ENCODE data around the gene PRKCA. TPM values are rescaled to one million over a fixed set of nuclear protein-coding genes. Genes with fewer than 3 reads are reported as not detected.

PRKCA gene
- total RNA-seq, 1 donor from 2014 or later, result 29.0 TPM

GRCh38 chr17:66578781-66579489 lies 276.5 kb downstream of the PRKCA start:
- DNase-seq (no peak), ATAC-seq (no peak)
- no peak for TF ChIP-seq CTCF (IDR thresholded peaks at IDR 0.05)
- no peaks in the 10 kb centered on the region for H3K27me3 ChIP-seq (ENCODE audit: low read depth)
- peak overlapping the region; percentile 71 for H3K27ac ChIP-seq
- peaks cover 48% of the 10 kb centered on the region for H3K4me1 ChIP-seq
- no peak overlapping the region for H3K4me3 ChIP-seq
- H3K9me3 ChIP-seq, result no peaks in the 10 kb centered on the region
- intact Hi-C loops (cut with DNase I), result no loop called here
- no peaks in the 10 kb centered on the region for H3K36me3 ChIP-seq

DNA sequence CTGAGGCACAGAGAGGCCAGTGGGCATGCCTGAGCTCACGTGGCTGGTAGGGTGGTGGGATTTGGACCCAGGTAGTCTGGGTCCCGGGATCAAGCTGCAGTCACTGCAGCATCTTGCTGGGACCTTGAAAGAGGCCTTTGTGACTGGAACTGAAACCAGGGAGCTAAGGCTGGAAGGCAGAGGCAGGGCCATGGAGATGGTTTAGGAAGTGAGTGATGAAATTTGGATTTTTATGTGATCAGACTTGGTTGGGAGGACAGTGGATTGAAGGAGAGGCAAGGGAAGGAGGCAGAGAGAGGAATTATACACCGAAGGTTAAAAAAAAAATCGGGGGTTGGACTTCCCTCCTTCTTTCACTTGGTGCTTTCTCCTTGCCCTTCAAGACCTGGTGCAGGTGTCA lies 277.1 kb downstream of the PRKCA start:
- ATAC-seq (no peak), DNase-seq (no peak)
- no peaks in the 10 kb centered on the region for H3K9me3 ChIP-seq
- intact Hi-C loops (cut with DNase I), result no loop called here
- H3K27me3 ChIP-seq (ENCODE audit: low read depth), result no peaks in the 10 kb centered on the region
- no peak for TF ChIP-seq CTCF (IDR thresholded peaks at IDR 0.05)
- no peak overlapping the region for H3K4me3 ChIP-seq
- H3K27ac ChIP-seq, result peak overlapping the region; percentile 71
- no peaks in the 10 kb centered on the region for H3K36me3 ChIP-seq
- H3K4me1 ChIP-seq, result peaks cover 49% of the 10 kb centered on the region

- intact Hi-C loops (cut with DNase I), result no loop called here
- ATAC-seq (peak; percentile 77 to 85), DNase-seq (peak; percentile 58)
- H3K27me3 ChIP-seq (ENCODE audit: low read depth), result no peaks in the 10 kb centered on the region
- no peak overlapping the region for H3K4me3 ChIP-seq
- peaks cover 49% of the 10 kb centered on the region for H3K4me1 ChIP-seq
- H3K36me3 ChIP-seq, result no peaks in the 10 kb centered on the region
- H3K9me3 ChIP-seq, result no peaks in the 10 kb centered on the region
- no peak for TF ChIP-seq CTCF (IDR thresholded peaks at IDR 0.05)
- no peak overlapping the region for H3K27ac ChIP-seq
These were observed 278.0 kb downstream of the PRKCA start for GRCh38 chr17:66580184-66580955.

GRCh38 chr17:66580956-66581391 lies 278.6 kb downstream of the PRKCA start:
- peaks cover 49% of the 10 kb centered on the region for H3K4me1 ChIP-seq
- H3K4me3 ChIP-seq, result no peak overlapping the region
- no peak overlapping the region for H3K27ac ChIP-seq
- ATAC-seq (peak; percentile 19 to 34), DNase-seq (no peak)
- H3K36me3 ChIP-seq, result no peaks in the 10 kb centered on the region
- intact Hi-C loops (cut with DNase I), result no loop called here
- H3K27me3 ChIP-seq (ENCODE audit: low read depth), result no peaks in the 10 kb centered on the region
- H3K9me3 ChIP-seq, result no peaks in the 10 kb centered on the region
- no peak for TF ChIP-seq CTCF (IDR thresholded peaks at IDR 0.05)

DNA sequence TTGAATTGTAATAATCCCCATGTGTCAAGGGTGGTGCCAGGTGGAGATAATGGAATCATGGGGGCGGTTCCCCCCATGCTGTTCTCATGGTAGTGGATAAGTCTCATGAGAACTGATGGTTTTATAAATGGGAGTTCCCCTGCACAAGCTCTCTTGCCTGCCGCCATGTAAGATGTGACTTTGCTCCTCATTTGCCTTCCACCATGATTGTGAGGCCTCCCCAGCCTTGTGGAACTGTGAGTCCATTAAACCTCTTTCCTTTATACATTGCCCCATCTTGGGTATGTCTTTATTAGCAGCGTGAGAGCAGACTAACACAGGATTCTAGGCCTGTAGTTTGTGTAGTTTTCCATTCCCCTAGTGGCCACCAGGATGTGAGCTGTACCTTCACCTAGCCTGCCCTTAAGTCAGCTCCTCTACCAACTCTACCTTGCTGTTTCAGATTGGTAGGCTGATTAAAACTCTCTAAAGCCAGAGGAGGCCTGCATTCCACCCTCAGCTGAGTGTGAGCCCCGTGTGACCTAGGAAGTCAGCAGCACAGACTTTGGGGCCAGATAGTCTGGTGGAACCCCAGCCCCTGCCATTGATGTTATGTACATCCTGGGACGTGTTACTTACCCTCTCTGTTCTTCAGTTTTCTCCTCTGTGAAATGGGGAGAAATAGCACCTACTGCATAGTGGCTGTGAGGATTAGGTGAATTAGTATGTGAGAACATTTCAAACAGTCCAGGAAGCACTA lies 280.1 kb downstream of the PRKCA start:
- Histone ChIP-seq H3K4me3 (no peak overlapping the region), H3K36me3 (no peaks in the 10 kb centered on the region), H3K27ac (no peak overlapping the region), H3K27me3 (ENCODE audit: low read depth) (no peaks in the 10 kb centered on the region), H3K9me3 (no peaks in the 10 kb centered on the region), H3K4me1 (peaks cover 45% of the 10 kb centered on the region)
- intact Hi-C loops (cut with DNase I), result no loop called here
- no peak for TF ChIP-seq CTCF (IDR thresholded peaks at IDR 0.05)
- no peak for ATAC-seq
- no peak for DNase-seq
